SK-N-DZ (cell line): Measurements from ENCODE around the gene ALDOA.
"Not testable (repeated sequence)": the region's sequence is repeated elsewhere in the genome, so short reads cannot be mapped to it uniquely, and the experiment has no call there.

Experiments used
- DNase-seq: peaks from one replicate; pipeline ENCODE4 v3.0.0-alpha.2; 2015; ENCODE audit warnings: low spot score

Gene ALDOA

GRCh38 chr16:30040690-30041089 is 24.9 kb upstream of the ALDOA start:
- not testable (repeated sequence) for DNase-seq

- no peak for DNase-seq
Observed at GRCh38 chr16:30041841-30042240, 23.7 kb upstream of the ALDOA start.

- DNase-seq, result no peak
Observed at GRCh38 chr16:30046178-30046577, 19.4 kb upstream of the ALDOA start.

DNA sequence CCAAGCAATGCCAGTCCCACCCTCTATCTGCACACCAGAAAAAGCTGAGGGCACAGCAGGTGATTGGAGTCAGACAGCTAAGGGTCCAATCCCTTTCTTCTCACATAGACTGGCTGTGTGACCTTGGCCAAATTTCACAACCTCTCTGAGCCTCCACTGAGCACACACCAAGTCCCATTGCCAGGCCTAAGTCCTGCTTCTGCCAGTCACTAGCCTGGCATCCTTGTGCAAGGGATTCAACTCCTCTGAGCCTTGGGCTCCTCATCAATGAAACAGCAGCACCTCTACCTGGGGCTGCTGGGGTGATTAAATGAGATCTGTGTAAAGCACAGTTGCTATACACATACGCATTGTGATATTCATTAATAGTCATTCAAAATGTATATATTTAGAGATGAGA is 19.0 kb upstream of the ALDOA start:
- no peak for DNase-seq

DNA sequence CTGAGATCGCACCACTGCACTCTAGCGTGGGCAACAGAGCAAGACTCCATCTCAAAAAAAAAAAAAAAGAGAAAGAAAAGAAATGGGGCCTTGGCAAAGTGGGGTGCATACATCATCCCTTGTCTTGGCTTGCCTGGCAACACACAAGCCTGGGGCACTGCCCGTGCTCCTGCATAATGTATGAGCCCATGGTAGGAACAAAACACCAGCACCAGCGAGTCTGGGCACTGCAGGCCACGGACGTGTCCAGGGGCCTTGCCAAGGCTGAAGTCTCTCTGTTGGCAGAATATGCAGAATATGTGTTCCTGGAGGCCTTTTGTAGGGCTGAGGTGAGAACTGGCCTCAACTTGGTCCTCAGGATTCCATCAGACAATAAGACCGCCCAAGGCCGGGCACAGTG is 15.7 kb upstream of the ALDOA start:
- no peak for DNase-seq

DNA sequence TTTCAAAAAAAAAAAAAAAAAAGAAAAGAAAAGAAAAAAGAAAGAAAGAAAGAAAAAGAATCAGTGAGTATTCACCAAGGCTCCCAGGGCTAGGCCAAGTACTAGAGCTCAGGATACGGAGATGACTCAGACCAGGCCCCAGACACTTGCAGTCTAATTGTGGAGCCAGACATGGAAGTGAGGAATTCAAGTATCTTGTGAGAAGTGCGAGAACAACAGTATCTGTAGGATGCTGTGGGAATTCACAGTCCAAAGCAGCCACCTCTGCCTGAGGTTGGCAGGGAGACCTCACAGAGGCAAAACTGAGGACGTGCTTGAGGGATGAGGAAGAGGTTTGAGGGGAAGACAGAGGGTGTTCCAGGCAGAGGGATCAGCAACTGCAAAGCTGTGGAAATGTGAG is 14.0 kb upstream of the ALDOA start:
- no peak for DNase-seq

GRCh38 chr16:30052671-30053372 is 12.7 kb upstream of the ALDOA start:
- peak; percentile 90 for DNase-seq

- no peak for DNase-seq
Observed at GRCh38 chr16:30053376-30054015, 12.1 kb upstream of the ALDOA start.

- no peak for DNase-seq
Observed at GRCh38 chr16:30054451-30054850, 11.1 kb upstream of the ALDOA start.

- peak; percentile 52 for DNase-seq
Observed at GRCh38 chr16:30054959-30055553, 10.5 kb upstream of the ALDOA start.

DNA sequence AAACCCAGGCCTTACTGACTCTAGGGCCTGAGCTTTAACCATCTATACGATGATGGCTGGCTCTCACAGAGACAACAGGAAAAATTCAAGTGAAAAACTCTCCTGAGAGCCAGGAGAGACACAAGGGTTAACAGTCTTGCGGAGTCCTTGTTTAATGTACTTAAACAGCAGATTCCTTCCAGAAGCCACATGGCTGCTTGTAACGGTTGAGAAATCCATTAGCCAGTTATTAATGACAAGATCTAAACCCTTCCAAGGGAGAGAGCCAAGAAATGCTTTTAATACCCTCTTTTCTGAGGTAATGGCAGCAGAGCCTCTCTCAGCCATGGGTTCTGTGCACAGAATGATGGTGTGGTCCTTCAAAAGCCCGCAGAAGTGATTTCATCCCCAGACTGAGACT is 5.2 kb upstream of the ALDOA start:
- DNase-seq, result no peak

DNA sequence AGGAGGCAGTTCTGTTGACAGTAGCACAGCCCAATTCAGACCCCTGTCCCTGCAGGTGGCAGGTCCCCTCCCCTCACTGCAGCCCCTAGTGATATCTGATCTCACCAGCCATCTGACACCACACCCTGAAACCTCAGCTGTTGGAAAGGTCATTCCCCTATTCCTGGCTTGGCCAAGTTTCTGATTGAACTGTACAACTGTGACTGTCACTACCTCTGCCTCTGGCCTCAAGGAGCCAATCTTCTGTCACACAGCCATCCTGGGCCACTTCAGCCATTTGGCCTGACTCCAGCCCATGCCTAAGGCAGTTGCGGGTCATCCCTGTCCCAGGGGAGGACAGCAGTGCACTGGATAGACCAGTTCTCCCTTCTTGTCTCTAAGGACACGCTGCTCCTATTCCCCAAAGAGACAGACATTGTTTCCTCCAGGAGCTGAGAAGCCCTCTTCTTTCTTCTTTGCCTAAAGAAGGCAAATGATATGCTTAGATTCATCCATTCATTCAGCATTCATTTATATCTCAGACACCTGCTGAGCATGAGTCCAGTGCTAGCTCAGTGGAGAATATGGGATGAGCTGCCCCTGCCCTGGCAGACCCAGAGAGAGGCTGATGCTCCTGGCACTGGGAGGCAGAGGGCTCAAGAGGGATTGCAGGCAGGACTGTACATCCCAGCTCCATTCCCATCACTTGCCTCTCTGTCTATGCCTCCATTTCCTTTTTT is 4.6 kb upstream of the ALDOA start:
- DNase-seq, result no peak

GRCh38 chr16:30063278-30063892 is 2.2 kb upstream of the ALDOA start:
- DNase-seq, result no peak

- DNase-seq, result peak; percentile 74
Observed at GRCh38 chr16:30063893-30064728, 1.4 kb upstream of the ALDOA start.

- DNase-seq, result no peak
Observed at GRCh38 chr16:30064729-30065101, 845 bp upstream of the ALDOA start.

- DNase-seq, result no peak
Observed at GRCh38 chr16:30065943-30066760, 592 bp downstream of the ALDOA start.

- no peak for DNase-seq
Observed at GRCh38 chr16:30066761-30067583, 1.4 kb downstream of the ALDOA start.

GRCh38 chr16:30067584-30067916 is 2.0 kb downstream of the ALDOA start:
- no peak for DNase-seq

DNA sequence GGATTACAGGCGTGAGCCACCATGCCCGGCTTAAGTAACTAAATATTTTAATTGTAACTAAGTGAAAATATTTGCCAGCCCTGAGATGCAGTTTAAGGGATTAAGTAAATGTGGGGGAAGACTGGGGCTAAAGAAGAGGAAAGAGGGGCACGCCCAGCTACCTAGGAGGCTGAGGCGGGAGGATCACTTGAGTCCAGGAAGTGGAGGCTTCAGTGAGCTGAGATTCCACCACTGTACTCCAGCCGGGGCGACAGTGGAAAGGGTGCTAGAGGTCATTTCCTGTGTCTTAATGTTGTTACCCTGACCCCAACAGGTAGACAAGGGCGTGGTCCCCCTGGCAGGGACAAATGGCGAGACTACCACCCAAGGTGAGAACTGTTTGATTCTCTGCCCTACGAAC is 2.8 kb downstream of the ALDOA start:
- no peak for DNase-seq
